Heart left ventricle (tissue), 16 donors: ENCODE data around the gene HSFX3. TPM values are rescaled to one million over a fixed set of nuclear protein-coding genes. Genes with fewer than 3 reads are reported as not detected.

Experiments used
- ATAC-seq, 4 donors: fragments of 200-7000 bp; cut with Tn5 transposase; one replicate each; pipeline ENCODE4 v1.9.1; 2020 to 2022; ENCODE audit warnings: moderate library complexity in 4 of 4, mild to moderate bottlenecking in 3 of 4, moderate number of reproducible peaks in 1 of 4
- DNase-seq, 5 donors: peaks; one replicate each; pipeline ENCODE4 v3.0.0-alpha.2; 2020
- H3K27ac ChIP-seq, 12 donors: fragments of 200-600 bp; sonication (generic) in 4 of 12; one replicate each; pipeline versions ENCODE4 v1.5.0 to v1.8.0; 2016 to 2022; ENCODE audit warnings: mild to moderate bottlenecking in 2 of 12
- H3K27me3 ChIP-seq, 9 donors: fragments of 200-600 bp; sonication (generic) in 2 of 9; one replicate each; pipeline versions ENCODE4 v1.5.1 to v1.8.0; 2016 to 2022; ENCODE audit warnings: mild to moderate bottlenecking in 3 of 9
- H3K36me3 ChIP-seq, 9 donors: fragments of 200-600 bp; sonication (generic) in 2 of 9; one replicate each; pipeline versions ENCODE4 v1.5.0 to v1.8.0; 2018 to 2022; ENCODE audit warnings: mild to moderate bottlenecking in 2 of 9
- H3K4me1 ChIP-seq, 12 donors: fragments of 200-600 bp; sonication (generic) in 4 of 12; one replicate each; pipeline versions ENCODE4 v1.5.0 to v1.8.0; 2016 to 2022; ENCODE audit warnings: mild to moderate bottlenecking in 3 of 12
- H3K4me3 ChIP-seq, 12 donors: fragments of 200-600 bp; sonication (generic) in 4 of 12; one replicate each; pipeline versions ENCODE4 v1.5.0 to v1.8.0; 2017 to 2022; ENCODE audit warnings: mild to moderate bottlenecking in 9 of 12, moderate library complexity in 4 of 12
- H3K9me3 ChIP-seq, 12 donors: fragments of 200-600 bp; sonication (generic) in 4 of 12; one replicate each; pipeline versions ENCODE4 v1.5.0 to v1.8.0; 2016 to 2022; ENCODE audit warnings: mild to moderate bottlenecking in 1 of 12
- CTCF ChIP-seq, 12 donors: fragments of 200-600 bp; sonication (generic) in 4 of 12; IDR thresholded peaks; one replicate each; pipeline versions ENCODE4 v1.5.0 to v1.8.0; 2018 to 2022; ENCODE audit warnings: antibody characterized with exemption in 12 of 12, mild to moderate bottlenecking in 5 of 12
- POLR2A ChIP-seq, 2 donors: fragments of 450-650 bp; IDR thresholded peaks; one replicate each; pipeline ENCODE4 v1.6.1; 2017; ENCODE audit warnings: antibody characterized with exemption in 2 of 2, mild to moderate bottlenecking in 2 of 2, moderate library complexity in 2 of 2
- WGBS, 4 donors: extraction: QIAGEN DNeasy Blood & Tissue Kit in 2 of 4; methylation state at CpG; one replicate each; pipeline versions ENCODE4 v1.1.5 to v1.1.7; 2013 to 2018; 5-methylcytosine and 5-hydroxymethylcytosine counted together
- intact Hi-C, 10 donors: fragments of 100-400 bp; cut with DNase I; formaldehyde crosslinking; loops; one replicate each; pipeline versions ENCODE4 v1.11.1 to v1.14.2; 2022
- polyA plus RNA-seq, 2 donors: library from polyadenylated mRNA; stranded (reverse); fragments of 200-250 nt; gene quantifications; one replicate each; pipeline ENCODE4 v1.2.3, GENCODE V29; 2013
- total RNA-seq, 9 donors: library from RNA; depleted of rRNA in 2 of 9; stranded (reverse); fragments of >200 nt in 2 of 9; fragmentation: NEBNext Ultra II Directional in 3 of 9; extraction: Animal tissue kit (Norgen Biotek cat#: 25700) in 3 of 9; gene quantifications; one replicate each; pipeline versions ENCODE4 v1.1.0 to v1.2.4, GENCODE V29; 2016 to 2023
- donor health status: ischemic (EF 13 %, LVEDD 7.1; RV severe dilation, severe dysfunction).
- donor health status: healthy with polysubstance abuse.
- donor health status: DM: no; HTN: yes; CAD: no.
- donor health status: DM: no; HTN: no; CAD: no.
- donor health status: ischemic (EF 25% LVEDD 6.9; RV normal size, moderate dysfunction).
- donor health status: ischemic (EF 25% LVEDD 5.7; RV mildly dilated, moderate dysfunction).
- donor health status: healthy.
- donor health status: DM: yes; HTN: yes; CAD: no.
- donor health status: ischemic (EF 35%, LVEDD 5.7; RV mildly dilated, moderate dysfunction).
- donor health status: nonischemic (EF 11% LVEDD 7.7; RV severe dilation, severe dysfunction).
- donor health status: DM: yes; HTN: yes; CAD: no.
- donor health status: PGD.
- donor health status: ischemic (EF 29% LVEDD 5.4; RV normal size, mild dysfunction).
- donor health status: nonischemic (EF 23%, LVEDD 6.1; RV moderate dilation, normal function).

The HSFX3 gene
- total and polyA plus RNA-seq, 11 donors = 0.23 to 0.49 (median 0.32) TPM; not detected in 8

DNA sequence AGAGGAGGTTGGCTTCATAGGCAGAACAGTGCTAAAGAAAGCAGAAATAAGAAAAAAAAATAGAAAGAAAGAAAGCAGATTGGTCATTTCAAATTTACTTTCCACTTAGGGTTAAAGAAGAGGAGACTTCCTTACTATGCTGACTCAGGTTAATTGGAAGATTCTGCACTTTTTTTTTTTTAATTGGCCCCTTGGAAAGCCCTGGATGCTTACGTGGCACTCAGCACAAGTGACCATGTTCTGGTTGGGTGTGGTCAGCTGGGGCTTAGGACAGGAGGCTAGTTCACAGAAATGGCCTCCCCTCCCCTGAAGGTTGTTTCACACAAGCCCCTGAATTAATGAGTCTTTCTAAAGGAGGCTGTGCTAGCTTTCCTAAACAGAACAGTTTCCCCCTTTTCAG lies 23.0 kb upstream of the HSFX3 start:
- no peak overlapping the region for H3K4me3 ChIP-seq
- DNase-seq (no peak), ATAC-seq (no peak)
- H3K9me3 ChIP-seq = no peaks in the 10 kb centered on the region
- intact Hi-C loops = no loop called here
- H3K27ac ChIP-seq = no peak overlapping the region
- WGBS, 4 donors = 29 to 79% (median 44%) methylated on average over 1 of the region's 1 CpG; no CpG with 5 or more reads in 1 of the 4 donors
- no peaks in the 10 kb centered on the region for H3K27me3 ChIP-seq
- H3K4me1 ChIP-seq = peaks cover 0 to 10% (median 0%) of the 10 kb centered on the region in 12 donors
- no peaks in the 10 kb centered on the region for H3K36me3 ChIP-seq
- TF ChIP-seq CTCF (IDR thresholded peaks at IDR 0.05) (no peak), POLR2A (IDR thresholded peaks at IDR 0.05) (no peak)

- Histone ChIP-seq H3K36me3 (no peaks in the 10 kb centered on the region), H3K27ac (no peak overlapping the region), H3K27me3 (no peaks in the 10 kb centered on the region), H3K4me1 (peaks cover 0 to 10% (median 0%) of the 10 kb centered on the region in 12 donors), H3K4me3 (no peak overlapping the region), H3K9me3 (no peaks in the 10 kb centered on the region)
- intact Hi-C loops = no loop called here
- 73 to 89% (median 81%) methylated on average over 7 of the region's 7 CpGs; no CpG with 5 or more reads in 1 of the 4 donors for WGBS, 4 donors
- DNase-seq = no peak
- TF ChIP-seq CTCF (IDR thresholded peaks at IDR 0.05) (no peak), POLR2A (IDR thresholded peaks at IDR 0.05) (no peak)
- ATAC-seq = no peak
Observed at GRCh38 chrX:149571770-149572169, 22.0 kb upstream of the HSFX3 start.

GRCh38 chrX:149570668-149571067 lies 20.9 kb upstream of the HSFX3 start:
- peaks cover 0 to 10% (median 0%) of the 10 kb centered on the region in 12 donors for H3K4me1 ChIP-seq
- H3K36me3 ChIP-seq = no peaks in the 10 kb centered on the region
- no peaks in the 10 kb centered on the region for H3K9me3 ChIP-seq
- 53 to 70% (median 59%) methylated on average over 6 of the region's 6 CpGs; no CpG with 5 or more reads in 1 of the 4 donors for WGBS, 4 donors
- no peaks in the 10 kb centered on the region for H3K27me3 ChIP-seq
- DNase-seq (no peak), ATAC-seq (no peak)
- TF ChIP-seq POLR2A (IDR thresholded peaks at IDR 0.05) = no peak
- intact Hi-C loops = no loop called here
- H3K4me3 ChIP-seq = no peak overlapping the region
- no peak overlapping the region for H3K27ac ChIP-seq

DNA sequence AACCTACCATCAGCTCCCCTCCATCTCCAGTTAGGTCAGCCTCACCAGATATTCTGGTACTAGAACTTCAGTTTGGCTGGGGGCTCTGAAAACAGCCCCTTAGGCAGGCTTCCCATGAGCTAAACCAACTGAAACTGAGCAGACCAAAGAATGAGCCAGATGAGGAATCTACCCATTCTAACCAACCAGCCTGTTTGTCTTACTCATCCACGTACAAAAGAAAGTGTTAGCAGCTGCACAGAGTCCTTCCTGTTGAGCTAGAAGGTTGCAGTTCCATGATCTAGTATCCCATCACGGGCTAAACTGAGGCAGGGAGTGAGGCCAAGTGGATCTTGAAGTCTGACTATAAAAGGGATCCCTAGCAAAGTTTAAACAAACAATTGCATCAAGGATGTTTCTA lies 20.0 kb upstream of the HSFX3 start:
- Histone ChIP-seq H3K27me3 (no peaks in the 10 kb centered on the region), H3K4me1 (peaks cover 0 to 10% (median 0%) of the 10 kb centered on the region in 12 donors), H3K36me3 (no peaks in the 10 kb centered on the region), H3K27ac (no peak overlapping the region), H3K9me3 (no peaks in the 10 kb centered on the region), H3K4me3 (no peak overlapping the region)
- intact Hi-C loops = loop anchor here in 1 of 10 donors (10.0 kb wide), 1 partner anchor 65 kb away; the partner anchor contains the start of gene TMEM185A
- WGBS, 4 donors = 40 to 73% (median 51%) methylated on average over 2 of the region's 2 CpGs; no CpG with 5 or more reads in 1 of the 4 donors
- TF ChIP-seq CTCF (IDR thresholded peaks at IDR 0.05) = no peak
- TF ChIP-seq POLR2A (IDR thresholded peaks at IDR 0.05) = no peak
- ATAC-seq (no peak), DNase-seq (no peak)
